Mesendoderm (in vitro differentiated cells): Measurements from ENCODE around the gene ENTR1.

ENCODE experiments used
- DNase-seq: peaks from one replicate; pipeline ENCODE4 v3.0.0; 2013
- H2AK5ac ChIP-seq: 2 replicates; pipeline ENCODE4 v1.6.1; 2013; ENCODE audit warnings: low read length, inconsistent platforms
- H2BK120ac ChIP-seq: 2 replicates; pipeline ENCODE4 v1.6.1; 2013; ENCODE audit warnings: low read depth, mild to moderate bottlenecking, low read length, moderate library complexity, mixed read lengths
- H2BK15ac ChIP-seq: replicated peaks from 2 replicates; pipeline ENCODE4 v1.6.1; 2013; ENCODE audit warnings: low read depth, mild to moderate bottlenecking, moderate library complexity
- H2BK5ac ChIP-seq: 2 replicates; pipeline ENCODE4 v1.6.1; 2013; ENCODE audit warnings: low read length, inconsistent platforms
- H3K18ac ChIP-seq: 2 replicates; pipeline ENCODE4 v1.6.1; 2013; ENCODE audit warnings: mild to moderate bottlenecking, low read length, mixed read lengths
- H3K23ac ChIP-seq: one replicate; pipeline ENCODE4 v1.6.1; 2013; ENCODE audit warnings: low read length
- H3K27ac ChIP-seq: 2 replicates; pipeline ENCODE4 v1.5.1; 2013; ENCODE audit warnings: low read depth, mild to moderate bottlenecking, inconsistent platforms, low read length, moderate library complexity
- H3K27me3 ChIP-seq: 2 replicates; pipeline ENCODE4 v1.6.1; 2013; ENCODE audit warnings: low read length, control low read depth, mild to moderate bottlenecking, inconsistent platforms; ENCODE audit not compliant: insufficient read depth, poor library complexity
- H3K36me3 ChIP-seq: 2 replicates; pipeline ENCODE4 v1.6.1; 2013; ENCODE audit warnings: low read length, inconsistent platforms; ENCODE audit not compliant: control insufficient read depth, insufficient read depth
- H3K4ac ChIP-seq: one replicate; pipeline ENCODE4 v1.6.1; 2013; ENCODE audit warnings: low read depth, mild to moderate bottlenecking, low read length, moderate library complexity
- H3K4me1 ChIP-seq: 2 replicates; pipeline ENCODE4 v1.6.1; 2013; ENCODE audit warnings: low read depth, low read length, inconsistent platforms; ENCODE audit not compliant: control insufficient read depth
- H3K4me2 ChIP-seq: 2 replicates; pipeline ENCODE4 v1.6.1; 2013; ENCODE audit warnings: low read length
- H3K4me3 ChIP-seq: 2 replicates; pipeline ENCODE4 v1.5.1; 2013; ENCODE audit warnings: mild to moderate bottlenecking, low read length
- H3K56ac ChIP-seq: one replicate; pipeline ENCODE4 v1.6.1; 2013; ENCODE audit warnings: low read length
- H3K79me1 ChIP-seq: 2 replicates; pipeline ENCODE4 v1.6.1; 2013; ENCODE audit warnings: low read length, inconsistent platforms
- H3K79me2 ChIP-seq: 2 replicates; pipeline ENCODE4 v1.6.1; 2013; ENCODE audit warnings: mild to moderate bottlenecking, low read length; ENCODE audit not compliant: control insufficient read depth, insufficient read depth
- H3K9ac ChIP-seq: 2 replicates; pipeline ENCODE4 v1.6.1; 2013; ENCODE audit warnings: low read length, inconsistent platforms
- H4K5ac ChIP-seq: one replicate; pipeline ENCODE4 v1.6.1; 2013; ENCODE audit warnings: low read length
- H4K8ac ChIP-seq: one replicate; pipeline ENCODE4 v1.6.1; 2013; ENCODE audit warnings: low read depth, mild to moderate bottlenecking, control low read depth, low read length, moderate library complexity
- WGBS: extraction: QIAGEN DNeasy Blood & Tissue Kit; methylation state at CpG from one replicate; pipeline ENCODE4 v1.1.7; 2013; ENCODE audit warnings: low lambda C conversion rate, missing lambda C conversion rate; ENCODE audit not compliant: insufficient coverage; ENCODE audit errors: extremely low coverage; 5-methylcytosine and 5-hydroxymethylcytosine counted together

The ENTR1 gene

GRCh38 chr9:136361047-136361753 is 49.2 kb downstream of the ENTR1 start:
- Histone ChIP-seq H3K4ac (no peak overlapping the region), H2BK15ac (no peak overlapping the region), H3K9ac (no peak overlapping the region), H4K5ac (no peak overlapping the region), H3K79me1 (peaks cover 3% of the 10 kb centered on the region), H3K4me2 (no peak overlapping the region), H2BK5ac (no peak overlapping the region), H3K27me3 (no peaks in the 10 kb centered on the region), H3K27ac (no peak overlapping the region), H3K79me2 (no peaks in the 10 kb centered on the region), H4K8ac (no peak overlapping the region), H3K4me1 (peaks cover 2% of the 10 kb centered on the region), H3K36me3 (no peaks in the 10 kb centered on the region), H3K56ac (no peak overlapping the region), H3K23ac (no peak overlapping the region), H2BK120ac (no peak overlapping the region), H2AK5ac (no peak overlapping the region), H3K18ac (no peak overlapping the region), H3K4me3 (no peak overlapping the region)
- no CpG with 5 or more reads among the region's 43 CpGs for WGBS
- no peak for DNase-seq

- no peak overlapping the region for H2AK5ac ChIP-seq
- H3K9ac ChIP-seq = no peak overlapping the region
- H2BK5ac ChIP-seq = no peak overlapping the region
- no peak overlapping the region for H2BK120ac ChIP-seq
- H3K56ac ChIP-seq = no peak overlapping the region
- H3K79me1 ChIP-seq = peaks cover 3% of the 10 kb centered on the region
- H3K27me3 ChIP-seq = no peaks in the 10 kb centered on the region
- H3K79me2 ChIP-seq = no peaks in the 10 kb centered on the region
- H2BK15ac ChIP-seq = no peak overlapping the region
- no peak overlapping the region for H3K27ac ChIP-seq
- no peak overlapping the region for H3K4ac ChIP-seq
- DNase-seq = no peak
- H4K8ac ChIP-seq = no peak overlapping the region
- no CpG with 5 or more reads among the region's 38 CpGs for WGBS
- H4K5ac ChIP-seq = no peak overlapping the region
- H3K18ac ChIP-seq = no peak overlapping the region
- no peak overlapping the region for H3K4me3 ChIP-seq
- H3K23ac ChIP-seq = no peak overlapping the region
- H3K4me1 ChIP-seq = peaks cover 2% of the 10 kb centered on the region
- no peak overlapping the region for H3K4me2 ChIP-seq
- no peaks in the 10 kb centered on the region for H3K36me3 ChIP-seq
These were observed 50.4 kb downstream of the ENTR1 start for GRCh38 chr9:136359774-136360718.

- no CpG with 5 or more reads among the region's 2 CpGs for WGBS
- Histone ChIP-seq H4K8ac (no peak overlapping the region), H3K18ac (no peak overlapping the region), H3K56ac (no peak overlapping the region), H2BK120ac (no peak overlapping the region), H2BK5ac (no peak overlapping the region), H3K4me1 (peaks cover 1% of the 10 kb centered on the region), H3K27me3 (no peaks in the 10 kb centered on the region), H2AK5ac (no peak overlapping the region), H3K79me1 (peaks cover 3% of the 10 kb centered on the region), H3K27ac (no peak overlapping the region), H3K36me3 (no peaks in the 10 kb centered on the region), H3K23ac (no peak overlapping the region), H4K5ac (no peak overlapping the region), H2BK15ac (no peak overlapping the region), H3K79me2 (no peaks in the 10 kb centered on the region), H3K9ac (no peak overlapping the region), H3K4ac (no peak overlapping the region), H3K4me2 (no peak overlapping the region), H3K4me3 (no peak overlapping the region)
- no peak for DNase-seq
These were observed 51.5 kb downstream of the ENTR1 start for GRCh38 chr9:136358888-136359287.

- Histone ChIP-seq H3K79me1 (peaks cover 3% of the 10 kb centered on the region), H4K5ac (no peak overlapping the region), H3K4me3 (no peak overlapping the region), H3K27me3 (no peaks in the 10 kb centered on the region), H3K4me1 (no peaks in the 10 kb centered on the region), H3K4ac (no peak overlapping the region), H2AK5ac (no peak overlapping the region), H4K8ac (no peak overlapping the region), H2BK5ac (no peak overlapping the region), H3K23ac (no peak overlapping the region), H3K18ac (no peak overlapping the region), H3K4me2 (no peak overlapping the region), H2BK15ac (no peak overlapping the region), H2BK120ac (no peak overlapping the region), H3K9ac (no peak overlapping the region), H3K36me3 (no peaks in the 10 kb centered on the region), H3K27ac (no peak overlapping the region), H3K56ac (no peak overlapping the region), H3K79me2 (no peaks in the 10 kb centered on the region)
- WGBS = no CpG with 5 or more reads among the region's 29 CpGs
- no peak for DNase-seq
These were observed 52.4 kb downstream of the ENTR1 start for GRCh38 chr9:136358016-136358415.

- Histone ChIP-seq H3K79me2 (no peaks in the 10 kb centered on the region), H3K9ac (no peak overlapping the region), H3K23ac (no peak overlapping the region), H3K36me3 (no peaks in the 10 kb centered on the region), H2AK5ac (no peak overlapping the region), H4K8ac (no peak overlapping the region), H3K4me2 (no peak overlapping the region), H3K79me1 (no peaks in the 10 kb centered on the region), H2BK120ac (no peak overlapping the region), H3K4me3 (no peak overlapping the region), H4K5ac (no peak overlapping the region), H2BK5ac (no peak overlapping the region), H3K18ac (no peak overlapping the region), H3K27ac (no peak overlapping the region), H3K27me3 (no peaks in the 10 kb centered on the region), H3K4ac (no peak overlapping the region), H2BK15ac (no peak overlapping the region), H3K4me1 (no peaks in the 10 kb centered on the region), H3K56ac (no peak overlapping the region)
- DNase-seq = no peak
- WGBS = no CpG with 5 or more reads among the region's 22 CpGs
These were observed 53.1 kb downstream of the ENTR1 start for GRCh38 chr9:136357202-136357725.
